Neural crest cell (in vitro differentiated cells): Measurements from ENCODE around the gene STK26. TPM values are rescaled to one million over a fixed set of nuclear protein-coding genes. Genes with fewer than 3 reads are reported as not detected.

Source experiments
- DNase-seq: peaks from one replicate; pipeline ENCODE4 v3.0.0; 2021; ENCODE audit warnings: low read depth, mixed read lengths, low spot score
- H3K27ac Mint-ChIP-seq: one replicate; pipeline ENCODE4 v1.8.0; 2021; ENCODE audit warnings: mild to moderate bottlenecking, mixed read lengths; ENCODE audit not compliant: unreplicated experiment
- H3K27me3 Mint-ChIP-seq: 2 replicates; pipeline ENCODE4 v1.8.0; 2021; ENCODE audit warnings: low read depth, mild to moderate bottlenecking, mixed read lengths
- H3K36me3 Mint-ChIP-seq: 2 replicates; pipeline ENCODE4 v1.8.0; 2021; ENCODE audit warnings: low read depth, mild to moderate bottlenecking, mixed read lengths
- H3K4me1 Mint-ChIP-seq: 2 replicates; pipeline ENCODE4 v1.8.0; 2021; ENCODE audit warnings: mixed read lengths
- H3K4me3 Mint-ChIP-seq: one replicate; pipeline ENCODE4 v1.8.0; 2021; ENCODE audit warnings: mild to moderate bottlenecking, mixed read lengths
- H3K9me3 Mint-ChIP-seq: 2 replicates; pipeline ENCODE4 v1.8.0; 2021; ENCODE audit warnings: mixed read lengths
- total RNA-seq: library from RNA; stranded (reverse); gene quantifications from 2 replicates; pipeline ENCODE4 v1.2.1, GENCODE V29; 2021
- TF ChIP-seq, protein P1 (sequence below): fragments of 200-600 bp; sonication (generic); conservative IDR thresholded peaks from 2 replicates; pipeline ENCODE4 v1.5.0; 2021; ENCODE audit warnings: antibody characterized with exemption, mild to moderate bottlenecking

STK26 gene
- total RNA-seq, 1 donor from 2014 or later, result 65.0 TPM

DNA sequence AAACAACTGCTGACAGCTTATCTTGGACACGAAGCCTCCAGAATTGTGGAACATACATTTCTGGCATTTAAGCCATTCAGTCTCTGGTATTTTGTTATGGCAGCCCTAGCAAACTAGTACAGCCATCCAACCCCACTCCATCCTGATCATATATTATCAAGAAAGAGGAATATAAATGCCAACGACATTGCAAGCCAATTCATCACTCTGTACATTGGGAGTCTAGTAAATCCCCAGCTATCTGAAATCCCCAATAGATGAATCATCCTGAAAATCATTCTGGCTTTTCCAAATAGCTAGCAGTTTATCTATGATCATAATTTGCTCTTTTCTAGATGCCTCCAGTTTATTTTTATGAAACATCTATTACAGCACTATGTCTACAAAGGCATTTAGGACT lies 63.6 kb downstream of the STK26 start:
- Mint-ChIP-seq H3K27ac (no peak overlapping the region), H3K4me3 (no peak overlapping the region), H3K27me3 (peaks cover 3% of the 10 kb centered on the region), H3K4me1 (no peaks in the 10 kb centered on the region), H3K9me3 (no peaks in the 10 kb centered on the region), H3K36me3 (no peaks in the 10 kb centered on the region)
- TF ChIP-seq, protein P1, sequence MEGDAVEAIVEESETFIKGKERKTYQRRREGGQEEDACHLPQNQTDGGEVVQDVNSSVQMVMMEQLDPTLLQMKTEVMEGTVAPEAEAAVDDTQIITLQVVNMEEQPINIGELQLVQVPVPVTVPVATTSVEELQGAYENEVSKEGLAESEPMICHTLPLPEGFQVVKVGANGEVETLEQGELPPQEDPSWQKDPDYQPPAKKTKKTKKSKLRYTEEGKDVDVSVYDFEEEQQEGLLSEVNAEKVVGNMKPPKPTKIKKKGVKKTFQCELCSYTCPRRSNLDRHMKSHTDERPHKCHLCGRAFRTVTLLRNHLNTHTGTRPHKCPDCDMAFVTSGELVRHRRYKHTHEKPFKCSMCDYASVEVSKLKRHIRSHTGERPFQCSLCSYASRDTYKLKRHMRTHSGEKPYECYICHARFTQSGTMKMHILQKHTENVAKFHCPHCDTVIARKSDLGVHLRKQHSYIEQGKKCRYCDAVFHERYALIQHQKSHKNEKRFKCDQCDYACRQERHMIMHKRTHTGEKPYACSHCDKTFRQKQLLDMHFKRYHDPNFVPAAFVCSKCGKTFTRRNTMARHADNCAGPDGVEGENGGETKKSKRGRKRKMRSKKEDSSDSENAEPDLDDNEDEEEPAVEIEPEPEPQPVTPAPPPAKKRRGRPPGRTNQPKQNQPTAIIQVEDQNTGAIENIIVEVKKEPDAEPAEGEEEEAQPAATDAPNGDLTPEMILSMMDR, result no peak
- DNase-seq, result no peak

DNA sequence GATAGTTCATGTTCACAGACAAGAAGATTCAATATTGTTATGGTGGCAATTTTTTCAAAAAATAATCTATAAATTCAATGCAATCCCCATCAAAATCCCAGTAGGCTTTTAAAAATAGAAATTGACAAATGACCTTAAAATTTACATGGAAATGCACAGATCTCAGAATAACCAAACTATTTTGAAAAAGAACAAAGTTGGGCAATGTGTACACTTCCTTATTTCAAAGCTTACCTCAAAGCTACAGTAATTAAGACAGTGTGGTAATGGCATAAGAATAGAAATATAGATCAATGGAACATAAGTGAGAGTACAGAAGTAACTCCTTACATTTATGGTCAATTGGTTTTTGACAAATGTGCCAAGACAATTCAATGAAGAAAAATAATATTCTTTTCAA lies 65.8 kb downstream of the STK26 start:
- Mint-ChIP-seq H3K27me3 (peaks cover 3% of the 10 kb centered on the region), H3K4me1 (peaks cover 7% of the 10 kb centered on the region), H3K9me3 (no peaks in the 10 kb centered on the region), H3K27ac (no peak overlapping the region), H3K4me3 (no peak overlapping the region), H3K36me3 (no peaks in the 10 kb centered on the region)
- TF ChIP-seq, protein P1, result no peak
- DNase-seq, result no peak

DNA sequence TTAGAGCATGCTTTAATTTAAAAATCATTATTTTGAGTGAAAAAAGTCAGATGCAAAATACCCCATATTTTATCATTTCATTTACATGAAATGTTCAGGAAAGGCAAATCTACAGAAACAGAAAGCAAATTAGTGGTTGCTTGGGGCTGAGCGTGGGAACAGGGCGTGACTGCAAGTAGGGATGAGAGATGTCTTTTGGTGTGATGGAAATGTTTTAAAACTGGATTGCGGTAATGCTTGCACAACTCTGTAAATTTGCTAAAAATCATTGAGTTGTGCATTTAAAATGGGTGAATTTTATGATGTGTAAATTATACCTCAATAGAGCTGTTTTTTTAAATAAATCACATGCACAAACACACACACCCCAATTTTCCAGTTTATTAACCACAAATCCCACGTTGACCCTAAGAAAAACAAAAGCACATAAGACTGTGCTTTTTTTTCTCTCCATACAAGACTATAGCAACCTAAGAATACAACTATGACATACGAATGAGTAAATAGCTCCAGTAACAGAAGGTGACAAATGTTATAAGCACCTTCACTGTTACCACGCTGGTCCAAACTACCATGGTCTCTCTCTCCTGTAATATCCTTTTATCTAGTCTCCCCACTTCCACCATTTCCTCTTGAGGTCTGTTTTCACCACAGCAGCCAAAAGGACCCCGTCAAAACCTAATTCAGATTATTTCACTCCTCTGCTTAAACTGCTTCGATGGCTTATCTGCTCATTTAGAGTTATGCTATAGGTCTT lies 67.5 kb downstream of the STK26 start:
- TF ChIP-seq, protein P1, result no peak
- Mint-ChIP-seq H3K9me3 (no peaks in the 10 kb centered on the region), H3K36me3 (no peaks in the 10 kb centered on the region), H3K27me3 (peaks cover 3% of the 10 kb centered on the region), H3K4me1 (peaks cover 7% of the 10 kb centered on the region), H3K27ac (no peak overlapping the region), H3K4me3 (no peak overlapping the region)
- no peak for DNase-seq

DNA sequence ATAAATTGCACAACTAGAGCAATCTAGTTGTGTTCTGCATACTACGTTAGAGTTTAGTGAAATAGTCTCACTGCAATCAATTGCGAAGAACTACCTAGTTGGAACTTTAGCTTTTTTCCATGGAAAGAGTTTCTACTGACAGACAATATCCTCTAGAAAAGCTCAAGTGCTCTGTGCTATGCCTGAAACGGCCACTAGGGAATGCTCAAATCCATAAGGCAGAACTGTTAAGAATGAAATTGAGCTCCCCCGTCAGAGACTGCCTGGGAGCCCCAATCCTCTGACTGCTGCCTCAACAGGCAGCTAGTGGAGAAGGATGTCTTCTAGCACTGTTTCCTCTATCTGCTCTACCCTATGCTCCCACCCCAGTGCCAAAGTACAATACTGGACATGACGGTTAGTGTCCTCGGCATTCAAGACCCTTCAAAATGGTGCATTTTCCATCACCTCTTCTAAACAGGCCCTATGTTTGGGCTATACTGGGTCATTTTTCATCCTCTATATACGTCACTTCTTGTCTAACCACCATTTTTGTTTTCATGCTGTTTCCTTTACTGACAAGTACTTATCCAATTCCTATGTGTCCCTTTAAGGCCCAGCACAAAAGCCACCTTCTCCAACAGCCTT lies 69.5 kb downstream of the STK26 start:
- Mint-ChIP-seq H3K27me3 (peaks cover 3% of the 10 kb centered on the region), H3K4me3 (no peak overlapping the region), H3K36me3 (no peaks in the 10 kb centered on the region), H3K4me1 (peaks cover 7% of the 10 kb centered on the region), H3K27ac (no peak overlapping the region), H3K9me3 (no peaks in the 10 kb centered on the region)
- TF ChIP-seq, protein P1, result peak; percentile 80
- DNase-seq, result peak; percentile 66

DNA sequence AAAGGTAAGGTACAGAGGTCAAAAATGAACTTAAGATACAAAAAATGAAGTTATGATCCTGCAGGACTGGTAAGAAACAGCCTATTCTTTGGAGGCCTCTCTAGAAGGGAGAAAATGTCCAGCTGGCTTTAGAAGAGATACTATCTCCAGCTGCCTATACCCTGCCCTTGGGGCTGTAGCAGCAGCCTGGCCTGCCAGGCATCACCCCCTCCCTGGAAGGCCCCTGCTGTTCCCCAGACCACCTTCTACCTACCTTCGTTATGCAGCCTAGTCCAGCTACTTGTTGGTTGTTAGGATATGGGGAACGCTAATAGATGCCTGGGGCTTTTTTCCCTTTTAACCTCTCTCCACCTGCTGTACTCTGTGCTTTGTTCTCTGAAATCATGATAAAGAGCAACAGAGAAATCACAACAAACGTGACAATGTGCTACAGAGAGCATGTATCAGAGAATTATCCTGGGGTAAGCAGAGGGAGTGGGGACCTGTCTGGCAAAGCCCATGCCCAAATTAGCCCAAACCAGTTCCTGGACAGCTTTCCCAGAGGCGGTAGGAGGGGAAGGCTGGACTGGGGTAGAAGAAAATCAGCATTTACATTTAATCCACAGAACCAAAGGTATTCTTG lies 70.2 kb downstream of the STK26 start:
- H3K4me1 Mint-ChIP-seq, result peaks cover 7% of the 10 kb centered on the region
- TF ChIP-seq, protein P1, result no peak
- H3K4me3 Mint-ChIP-seq, result no peak overlapping the region
- peak overlapping the region; percentile 65 for H3K27ac Mint-ChIP-seq
- no peaks in the 10 kb centered on the region for H3K27me3 Mint-ChIP-seq
- no peaks in the 10 kb centered on the region for H3K9me3 Mint-ChIP-seq
- no peaks in the 10 kb centered on the region for H3K36me3 Mint-ChIP-seq
- no peak for DNase-seq
